Measurements from ENCODE around the gene NRXN3.

The NRXN3 gene

GRCh38 chr14:79050787-79051727 is 880.9 kb downstream of the NRXN3 start:
- no peak for DNase-seq (ENCODE audit: low spot score)

DNA sequence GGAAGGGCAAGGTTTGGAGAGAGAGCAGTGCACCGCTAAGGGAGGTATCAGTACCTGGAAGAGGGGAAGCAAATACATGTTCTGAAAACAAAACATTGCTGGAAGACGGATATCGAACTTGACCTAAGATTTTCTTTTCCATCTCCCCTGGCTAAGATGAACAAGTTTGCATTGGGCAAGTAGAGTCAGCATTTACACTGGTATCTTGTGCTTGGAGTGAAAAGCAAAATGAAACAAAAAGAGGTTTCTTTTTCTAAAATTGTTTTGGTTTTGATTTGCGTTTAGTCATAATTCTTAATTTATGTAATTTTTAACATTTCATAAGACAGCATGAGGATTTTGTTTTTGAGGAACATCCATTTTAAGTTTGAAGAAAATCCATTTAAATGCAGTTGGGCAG is 881.6 kb downstream of the NRXN3 start:
- FAIRE-seq (no peak), DNase-seq (ENCODE audit: low spot score) (no peak)

More at GRCh38 chr14:79050787-79051727, 880.9 kb downstream of the NRXN3 start:
- FAIRE-seq, result no peak

- no peak for FAIRE-seq
- no peak for DNase-seq (ENCODE audit: low spot score)
Observed at GRCh38 chr14:79056879-79057278, 886.7 kb downstream of the NRXN3 start.

- FAIRE-seq, result no peak
- no peak for DNase-seq (ENCODE audit: low spot score)
Observed at GRCh38 chr14:79057333-79057732, 887.2 kb downstream of the NRXN3 start.

DNA sequence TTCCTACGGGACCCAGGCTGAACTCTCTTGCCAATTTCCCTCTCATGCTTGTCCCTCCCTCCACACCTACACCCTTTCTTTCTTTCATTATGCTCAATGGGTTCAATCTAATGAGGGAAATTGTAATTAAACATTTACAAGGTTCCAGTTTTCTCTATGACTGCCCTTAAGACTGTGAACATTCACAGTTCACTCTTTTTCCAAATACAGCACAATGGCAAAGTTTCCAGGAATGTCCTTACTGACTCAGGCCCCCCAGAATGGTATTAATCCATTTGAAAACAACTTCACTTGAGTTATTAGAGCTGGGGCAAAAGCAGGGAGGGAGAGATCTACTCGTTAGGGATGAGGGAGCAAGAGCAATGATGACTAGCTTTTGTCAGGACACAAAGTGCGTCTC is 892.1 kb downstream of the NRXN3 start:
- DNase-seq (ENCODE audit: low spot score), result no peak
- FAIRE-seq, result no peak

- FAIRE-seq (no peak), DNase-seq (ENCODE audit: low spot score) (no peak)
Observed at GRCh38 chr14:79064214-79064613, 894.0 kb downstream of the NRXN3 start.

DNA sequence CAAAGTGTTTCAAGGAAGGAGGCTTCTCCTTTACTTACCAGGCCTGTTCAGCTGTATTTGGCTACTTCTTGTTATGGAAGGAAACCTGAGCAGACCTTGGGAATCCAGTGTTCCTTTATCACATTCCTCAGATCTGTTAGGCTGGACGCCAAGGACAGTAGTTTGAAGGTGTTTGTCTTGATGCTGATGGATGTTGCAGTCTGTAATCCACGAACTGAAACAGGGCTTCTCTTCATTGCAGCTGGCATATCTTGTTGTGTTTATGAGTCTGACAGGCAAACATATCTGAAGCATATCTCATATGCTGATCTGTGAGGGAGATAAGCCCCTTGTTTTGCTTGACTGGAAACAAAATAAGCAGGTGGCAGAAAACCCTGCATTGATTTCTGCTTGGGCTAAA is 904.3 kb downstream of the NRXN3 start:
- FAIRE-seq, result no peak
- no peak for DNase-seq (ENCODE audit: low spot score)

GRCh38 chr14:79076428-79076827 is 906.3 kb downstream of the NRXN3 start:
- DNase-seq (ENCODE audit: low spot score) (no peak), FAIRE-seq (no peak)

GRCh38 chr14:79077096-79077495 is 906.9 kb downstream of the NRXN3 start:
- DNase-seq (ENCODE audit: low spot score) (no peak), FAIRE-seq (no peak)

- FAIRE-seq (no peak), DNase-seq (ENCODE audit: low spot score) (no peak)
Observed at GRCh38 chr14:79080040-79080439, 909.9 kb downstream of the NRXN3 start.

GRCh38 chr14:79082883-79083282 is 912.7 kb downstream of the NRXN3 start:
- FAIRE-seq, result no peak

GRCh38 chr14:79083356-79083755 is 913.2 kb downstream of the NRXN3 start:
- DNase-seq (ENCODE audit: low spot score) (no peak), FAIRE-seq (no peak)

More at GRCh38 chr14:79082883-79083282, 912.7 kb downstream of the NRXN3 start:
- no peak for DNase-seq (ENCODE audit: low spot score)

DNA sequence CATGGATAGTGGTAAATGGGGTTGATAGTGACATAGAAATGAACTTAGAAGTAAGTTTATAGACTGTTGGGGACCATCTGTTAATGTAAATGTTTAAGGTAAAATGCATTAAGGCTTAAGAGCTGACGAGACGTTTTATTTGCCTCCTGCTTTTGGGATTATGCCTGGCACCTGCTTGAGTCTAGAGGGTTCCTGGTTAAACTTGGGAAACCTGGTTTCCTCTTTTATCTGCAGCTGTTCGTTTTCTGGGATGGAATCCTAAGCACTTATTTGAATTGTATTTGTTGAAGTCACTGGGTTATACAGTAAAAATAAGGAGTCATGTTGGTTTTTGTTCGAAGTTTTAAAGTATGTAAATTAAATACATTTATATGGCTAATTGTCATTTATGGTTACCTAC is 914.7 kb downstream of the NRXN3 start:
- FAIRE-seq (no peak), DNase-seq (ENCODE audit: low spot score) (no peak)

DNA sequence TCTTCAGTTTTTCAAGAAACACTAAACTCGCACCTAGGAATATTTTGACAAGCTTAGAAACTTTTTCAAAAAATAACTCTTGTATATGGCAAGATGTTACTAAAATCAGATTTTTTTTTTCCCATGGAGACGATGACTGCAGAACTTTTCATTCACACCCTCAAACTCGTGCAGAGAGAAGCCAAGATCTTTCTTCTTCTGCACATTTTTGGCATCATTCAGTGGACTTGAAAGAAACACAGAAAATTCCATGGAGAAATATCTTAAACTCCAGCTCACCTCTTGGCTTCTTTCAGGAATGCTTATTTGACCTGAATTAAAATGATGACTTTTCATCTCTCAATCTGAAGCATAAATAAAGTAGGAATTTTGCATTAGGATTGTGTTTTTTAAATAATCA is 919.4 kb downstream of the NRXN3 start:
- FAIRE-seq (no peak), DNase-seq (ENCODE audit: low spot score) (no peak)

- no peak for DNase-seq (ENCODE audit: low spot score)
- FAIRE-seq, result no peak
Observed at GRCh38 chr14:79090641-79091180, 920.5 kb downstream of the NRXN3 start.

- no peak for FAIRE-seq
- no peak for DNase-seq (ENCODE audit: low spot score)
Observed at GRCh38 chr14:79091381-79091963, 921.3 kb downstream of the NRXN3 start.

GRCh38 chr14:79093531-79093930 is 923.4 kb downstream of the NRXN3 start:
- DNase-seq (ENCODE audit: low spot score), result no peak
- no peak for FAIRE-seq

DNA sequence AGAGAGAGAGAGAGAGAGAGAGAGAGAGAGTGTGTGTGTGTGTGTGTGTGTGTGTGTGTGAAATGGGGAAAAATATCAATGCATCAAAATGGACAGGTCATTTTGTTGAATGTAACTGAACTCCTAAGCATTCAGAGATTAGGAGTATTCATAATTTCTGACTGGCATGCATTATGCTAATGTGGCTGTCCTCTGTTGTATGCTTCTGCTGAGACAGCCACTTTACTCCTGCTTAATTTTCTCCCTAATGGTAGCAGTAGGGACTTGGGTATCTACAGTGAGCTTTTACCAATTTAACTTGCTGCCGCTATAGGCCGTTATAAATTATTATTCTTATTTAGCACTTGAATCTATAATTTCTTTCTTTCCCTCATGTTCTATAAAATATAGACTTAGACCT is 924.8 kb downstream of the NRXN3 start:
- no peak for DNase-seq (ENCODE audit: low spot score)
- no peak for FAIRE-seq

- FAIRE-seq, result no peak
Observed at GRCh38 chr14:79096811-79097210, 926.6 kb downstream of the NRXN3 start.

DNA sequence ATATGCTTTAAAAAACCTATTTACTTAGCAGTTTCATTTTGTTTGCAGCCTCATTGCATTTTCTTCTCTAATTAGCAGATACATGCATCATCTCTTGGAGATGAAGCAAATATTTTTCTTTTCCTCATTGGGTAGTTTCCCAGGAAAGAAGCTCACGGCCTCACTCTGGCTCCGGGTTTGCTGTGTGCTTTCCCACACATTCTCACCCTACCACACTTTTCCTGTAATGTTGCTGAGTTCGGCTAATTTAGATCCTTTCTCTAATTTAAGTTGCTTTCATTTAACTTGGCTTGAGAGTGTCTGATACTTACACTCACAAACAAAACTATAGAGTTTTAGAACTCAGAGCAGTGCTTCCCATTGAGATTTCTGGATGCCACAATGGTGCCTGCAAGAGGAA is 928.2 kb downstream of the NRXN3 start:
- FAIRE-seq, result no peak

More at GRCh38 chr14:79096811-79097210, 926.6 kb downstream of the NRXN3 start:
- DNase-seq (ENCODE audit: low spot score), result no peak

DNA sequence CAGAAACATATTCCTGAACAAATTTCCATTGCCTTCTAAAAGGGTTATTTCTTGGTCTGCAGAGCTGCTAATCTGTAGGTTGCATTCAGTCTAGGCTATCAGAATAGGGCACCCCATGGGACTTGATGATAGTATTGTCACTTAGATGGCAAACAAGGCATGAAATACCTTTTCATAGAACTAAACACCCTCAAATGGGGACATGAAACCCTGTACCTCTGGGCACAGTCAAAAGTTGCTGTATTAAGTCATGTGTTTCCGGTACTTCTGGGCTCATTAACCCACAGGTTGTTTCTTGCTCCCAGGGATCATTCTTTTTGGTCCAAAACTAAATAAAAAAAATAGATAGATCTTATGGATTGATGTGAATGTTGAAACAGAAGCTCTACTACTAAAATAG is 930.4 kb downstream of the NRXN3 start:
- no peak for DNase-seq (ENCODE audit: low spot score)
- FAIRE-seq, result no peak

More for the DNA sequence above, 928.2 kb downstream of the NRXN3 start:
- DNase-seq (ENCODE audit: low spot score), result no peak

DNA sequence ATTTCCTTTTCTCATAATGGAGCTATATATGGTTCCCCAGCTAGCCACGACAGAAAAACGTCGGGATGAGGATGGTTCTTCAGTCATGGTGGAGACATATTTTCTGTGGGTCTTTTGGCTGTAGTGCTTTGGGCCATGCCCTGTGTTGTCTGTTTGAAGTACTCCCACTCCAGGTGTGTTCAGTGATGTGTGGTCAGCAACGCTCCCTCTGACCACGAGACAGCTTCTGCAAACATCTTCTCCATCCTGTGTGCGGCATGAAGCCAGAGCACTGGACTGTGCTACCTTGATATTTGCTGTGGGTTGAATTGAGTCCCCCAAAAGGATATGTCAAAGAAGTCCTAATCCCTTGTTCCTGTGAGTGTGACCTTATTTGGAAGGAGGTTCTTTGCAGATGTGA is 931.2 kb downstream of the NRXN3 start:
- DNase-seq (ENCODE audit: low spot score), result no peak
- no peak for FAIRE-seq

All from RCC 7860 (cell line).